Cardiac muscle cell (in vitro differentiated cells and primary cell): ENCODE measurements around the gene ZXDC. TPM values are rescaled to one million over a fixed set of nuclear protein-coding genes. Genes with fewer than 3 reads are reported as not detected.

ENCODE experiments used
- DNase-seq, 2 donors: peaks; one replicate each; pipeline versions ENCODE4 v3.0.0 to v3.0.0-alpha.2; 2010 to 2017; ENCODE audit warnings: low read depth in 1 of 2, low spot score in 1 of 2
- H3K27ac ChIP-seq: fragments of 200-600 bp; sonication (generic); 2 replicates; pipeline ENCODE4 v1.5.1; 2016
- H3K27me3 ChIP-seq: fragments of 200-600 bp; sonication (generic); 2 replicates; pipeline ENCODE4 v1.6.0; 2016; ENCODE audit warnings: control low read depth
- H3K36me3 ChIP-seq: fragments of 200-600 bp; sonication (generic); 2 replicates; pipeline ENCODE4 v1.5.1; 2016; ENCODE audit warnings: control low read depth
- H3K4me1 ChIP-seq: fragments of 200-600 bp; sonication (generic); 2 replicates; pipeline ENCODE4 v1.8.1; 2017; ENCODE audit warnings: low read depth, mild to moderate bottlenecking, mixed run types
- H3K4me3 ChIP-seq: fragments of 200-600 bp; sonication (generic); 2 replicates; pipeline ENCODE4 v1.5.1; 2016; ENCODE audit warnings: mild to moderate bottlenecking
- H3K9me3 ChIP-seq: fragments of 200-600 bp; sonication (generic); 2 replicates; pipeline ENCODE4 v1.5.1; 2017; ENCODE audit warnings: low read depth, mild to moderate bottlenecking, control low read depth
- CTCF ChIP-seq: IDR thresholded peaks from 2 replicates; pipeline ENCODE4 v1.5.1; 2012; ENCODE audit warnings: low read depth, mild to moderate bottlenecking, low read length
- polyA plus RNA-seq: library from polyadenylated mRNA; unstranded; fragments of >200 nt; fragmentation: Nextera tagmentation; extraction: Ambion mirVana; gene quantifications from 2 replicates; pipeline ENCODE4 v1.2.1, GENCODE V29; 2016
- total RNA-seq: library from RNA; depleted of rRNA; stranded (reverse); fragments of >200 nt; gene quantifications from 2 replicates; pipeline ENCODE4 v1.2.3, GENCODE V29; 2016

The ZXDC gene
- total and polyA plus RNA-seq, 2 experiments from 2014 or later, result 40.4 to 56.3 TPM

- Histone ChIP-seq H3K27me3 (no peaks in the 10 kb centered on the region), H3K4me3 (no peak overlapping the region), H3K4me1 (no peaks in the 10 kb centered on the region), H3K27ac (no peak overlapping the region), H3K36me3 (no peaks in the 10 kb centered on the region), H3K9me3 (no peaks in the 10 kb centered on the region)
- TF ChIP-seq CTCF, result no peak
- no peak for DNase-seq
Measured at GRCh38 chr3:126486360-126486847, 10.7 kb upstream of the ZXDC start.

- H3K9me3 ChIP-seq, result no peaks in the 10 kb centered on the region
- no peaks in the 10 kb centered on the region for H3K4me1 ChIP-seq
- no peak for DNase-seq
Measured at GRCh38 chr3:126485956-126486355, 10.3 kb upstream of the ZXDC start.

GRCh38 chr3:126485176-126485897 lies 9.6 kb upstream of the ZXDC start:
- Histone ChIP-seq H3K27me3 (no peaks in the 10 kb centered on the region), H3K4me1 (no peaks in the 10 kb centered on the region), H3K27ac (no peak overlapping the region), H3K9me3 (no peaks in the 10 kb centered on the region), H3K36me3 (no peaks in the 10 kb centered on the region), H3K4me3 (no peak overlapping the region)
- no peak for TF ChIP-seq CTCF
- no peak for DNase-seq

More at GRCh38 chr3:126485956-126486355, 10.3 kb upstream of the ZXDC start:
- no peak overlapping the region for H3K4me3 ChIP-seq
- no peaks in the 10 kb centered on the region for H3K36me3 ChIP-seq
- no peak overlapping the region for H3K27ac ChIP-seq
- H3K27me3 ChIP-seq, result no peaks in the 10 kb centered on the region
- TF ChIP-seq CTCF, result no peak

- no peak overlapping the region for H3K4me3 ChIP-seq
- no peak overlapping the region for H3K27ac ChIP-seq
Measured at GRCh38 chr3:126484662-126485061, 9.0 kb upstream of the ZXDC start.

DNA sequence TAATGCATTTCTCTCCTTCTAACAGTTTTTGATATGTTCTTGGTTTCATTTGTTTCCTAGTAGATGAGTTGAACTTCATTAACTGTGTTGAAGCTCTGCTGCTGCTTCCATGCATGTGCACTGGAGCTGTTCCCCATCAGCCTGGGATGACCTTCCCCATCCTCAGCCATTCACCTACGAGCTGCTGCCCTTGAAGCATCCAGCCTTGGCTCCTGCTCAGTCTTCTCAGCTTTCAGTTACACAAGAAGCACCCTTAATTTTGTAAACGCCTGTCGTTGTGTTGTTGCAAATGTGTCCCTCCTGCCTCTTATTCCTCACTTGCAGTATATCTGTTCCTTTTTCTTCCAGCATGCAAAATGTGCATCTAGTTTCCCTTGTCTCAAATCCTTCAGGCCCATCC lies 8.5 kb upstream of the ZXDC start:
- no peak overlapping the region for H3K27ac ChIP-seq
- no peak overlapping the region for H3K4me3 ChIP-seq
- H3K36me3 ChIP-seq, result no peaks in the 10 kb centered on the region
- no peak for TF ChIP-seq CTCF
- no peak for DNase-seq
- no peaks in the 10 kb centered on the region for H3K9me3 ChIP-seq
- no peaks in the 10 kb centered on the region for H3K27me3 ChIP-seq
- no peaks in the 10 kb centered on the region for H3K4me1 ChIP-seq

More at GRCh38 chr3:126484662-126485061, 9.0 kb upstream of the ZXDC start:
- Histone ChIP-seq H3K36me3 (no peaks in the 10 kb centered on the region), H3K4me1 (no peaks in the 10 kb centered on the region), H3K27me3 (no peaks in the 10 kb centered on the region), H3K9me3 (no peaks in the 10 kb centered on the region)
- no peak for TF ChIP-seq CTCF
- no peak for DNase-seq
